22Rv1 (cell line): ENCODE data around the gene AMZ1.

Experiments used
- H3K27ac ChIP-seq: fragments of 450-650 bp; 2 replicates; pipeline ENCODE4 v1.5.1; 2017
- CTCF ChIP-seq: fragments of 450-650 bp; IDR thresholded peaks from 2 replicates; pipeline ENCODE4 v1.5.1; 2017; ENCODE audit warnings: mild to moderate bottlenecking
- ZFX ChIP-seq: fragments of 450-650 bp; IDR thresholded peaks from 2 replicates; pipeline ENCODE4 v1.6.1; 2017; ENCODE audit warnings: antibody characterized with exemption, borderline replicate concordance

AMZ1 gene

GRCh38 chr7:2713978-2714377 lies 26.0 kb downstream of the AMZ1 start:
- no peak overlapping the region for H3K27ac ChIP-seq
- TF ChIP-seq CTCF (no peak), ZFX (no peak)

- H3K27ac ChIP-seq, result no peak overlapping the region
- TF ChIP-seq CTCF (no peak), ZFX (no peak)
Observed at GRCh38 chr7:2714636-2715035, 26.6 kb downstream of the AMZ1 start.

GRCh38 chr7:2715341-2716231 lies 27.6 kb downstream of the AMZ1 start:
- TF ChIP-seq CTCF (no peak), ZFX (no peak)
- no peak overlapping the region for H3K27ac ChIP-seq

- TF ChIP-seq ZFX (no peak), CTCF (no peak)
- no peak overlapping the region for H3K27ac ChIP-seq
Observed at GRCh38 chr7:2716488-2716887, 28.5 kb downstream of the AMZ1 start.

GRCh38 chr7:2716906-2717292 lies 28.9 kb downstream of the AMZ1 start:
- no peak overlapping the region for H3K27ac ChIP-seq
- TF ChIP-seq ZFX, result no peak
- no peak for TF ChIP-seq CTCF

- no peak overlapping the region for H3K27ac ChIP-seq
- no peak for TF ChIP-seq CTCF
- no peak for TF ChIP-seq ZFX
Observed at GRCh38 chr7:2717293-2718261, 29.6 kb downstream of the AMZ1 start.
